Fibroblast of lung (primary cell): Measurements from ENCODE around the gene MYMX.

Source experiments
- CTCF ChIP-seq, 2 donors: IDR thresholded peaks in 1 of 2; conservative IDR thresholded peaks in 1 of 2; 1 replicate in 1 of 2; 2 replicates in 1 of 2; pipeline ENCODE4 v1.5.1; 2011 to 2012; ENCODE audit warnings: low read length in 2 of 2, control low read depth in 1 of 2, inconsistent platforms in 1 of 2, low read depth in 1 of 2, mild to moderate bottlenecking in 1 of 2
- EZH2 ChIP-seq: IDR thresholded peaks from 2 replicates; pipeline ENCODE4 v1.5.1; 2012; ENCODE audit warnings: low read length, control low read depth, mild to moderate bottlenecking; ENCODE audit errors: missing control alignments

DNA sequence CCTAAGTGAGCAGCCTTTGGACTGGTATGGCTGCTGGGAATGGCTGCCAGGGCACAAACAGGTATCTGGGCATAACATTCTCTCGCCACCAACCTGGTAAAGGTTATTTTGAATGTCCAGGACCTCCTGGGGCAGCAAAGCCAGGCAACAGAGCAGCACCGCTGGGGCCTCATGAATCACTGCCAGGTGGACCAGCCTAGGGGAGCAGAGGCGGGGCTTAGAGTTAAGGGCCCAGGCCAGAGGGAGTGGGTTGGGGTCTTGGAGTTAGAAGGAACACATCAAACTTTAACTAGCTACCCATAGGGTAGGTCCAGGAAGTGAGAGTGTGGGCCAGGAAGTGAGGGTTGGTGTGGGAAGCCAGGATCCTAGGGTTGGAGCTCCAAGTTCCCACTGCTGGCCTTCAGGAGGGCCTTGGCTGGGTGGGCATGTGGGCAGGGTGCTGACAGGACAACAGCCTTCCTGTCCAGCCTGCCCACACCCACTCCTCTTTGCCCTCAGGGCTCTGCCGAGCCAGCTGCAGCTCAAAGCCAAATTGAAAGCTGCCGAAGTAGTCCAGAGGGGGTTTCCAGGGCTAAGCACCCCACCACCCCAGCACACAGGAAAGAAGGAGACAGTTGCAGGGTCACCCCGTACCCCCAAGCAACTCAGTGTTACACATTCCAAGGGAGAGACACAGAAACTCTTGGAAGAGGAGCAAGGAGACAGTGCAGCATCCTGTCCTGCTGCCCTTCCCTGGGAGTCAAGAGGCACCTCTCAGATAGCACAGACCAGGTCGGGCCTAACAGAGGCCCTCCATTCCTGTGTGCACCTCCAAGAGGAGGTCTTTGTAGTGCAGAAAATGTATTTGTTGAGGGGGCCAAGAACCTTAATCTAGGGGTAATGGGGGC is 46.0 kb downstream of the MYMX start:
- no peak for TF ChIP-seq CTCF (conservative IDR thresholded peaks at IDR 0.05 in 1 of 2, IDR thresholded peaks at IDR 0.05 in 1 of 2; ENCODE audit: low read depth in 1 of 2, low read length in 2 of 2)
- no peak for TF ChIP-seq EZH2
